Right renal pelvis (tissue), 4 donors: ENCODE results near the gene EFEMP1. TPM values are rescaled to one million over a fixed set of nuclear protein-coding genes. Genes with fewer than 3 reads are reported as not detected.

Source experiments
- DNase-seq, 4 donors: peaks; one replicate each; pipeline ENCODE4 v3.0.0-alpha.2; 2013; ENCODE audit warnings: low read depth in 4 of 4, low spot score in 3 of 4, missing footprints in 1 of 4
- polyA plus RNA-seq, 4 donors: library from polyadenylated mRNA; unstranded; fragments of 120-200 nt; gene quantifications; one replicate each; pipeline ENCODE4 v1.2.1, GENCODE V29; 2013; ENCODE audit not compliant: insufficient read length in 4 of 4

EFEMP1 gene
- polyA plus RNA-seq, 4 donors: 93.9 to 109 (median 104) TPM

DNA sequence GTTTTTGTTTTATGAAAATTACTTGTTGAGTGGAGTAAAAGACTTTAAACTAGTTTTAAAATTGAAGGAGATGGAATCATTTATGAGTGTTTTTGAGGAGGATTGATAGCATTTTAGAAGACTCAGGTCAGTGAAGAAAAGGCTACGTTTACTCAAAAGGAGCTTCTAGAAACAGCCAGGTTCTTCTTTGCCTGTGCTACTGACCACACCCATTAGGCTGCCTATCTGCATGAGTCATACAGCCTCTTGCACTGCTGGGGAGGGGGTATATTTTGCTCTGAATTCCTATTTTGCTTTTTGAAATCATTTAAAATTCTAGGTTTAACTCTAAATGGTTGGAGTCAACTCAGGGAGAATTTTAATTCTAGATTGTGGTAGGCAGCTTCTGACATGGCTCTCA lies 22.3 kb downstream of the EFEMP1 start:
- DNase-seq: no peak

- no peak for DNase-seq
Measured at GRCh38 chr2:55899881-55900280, 23.7 kb downstream of the EFEMP1 start.

DNA sequence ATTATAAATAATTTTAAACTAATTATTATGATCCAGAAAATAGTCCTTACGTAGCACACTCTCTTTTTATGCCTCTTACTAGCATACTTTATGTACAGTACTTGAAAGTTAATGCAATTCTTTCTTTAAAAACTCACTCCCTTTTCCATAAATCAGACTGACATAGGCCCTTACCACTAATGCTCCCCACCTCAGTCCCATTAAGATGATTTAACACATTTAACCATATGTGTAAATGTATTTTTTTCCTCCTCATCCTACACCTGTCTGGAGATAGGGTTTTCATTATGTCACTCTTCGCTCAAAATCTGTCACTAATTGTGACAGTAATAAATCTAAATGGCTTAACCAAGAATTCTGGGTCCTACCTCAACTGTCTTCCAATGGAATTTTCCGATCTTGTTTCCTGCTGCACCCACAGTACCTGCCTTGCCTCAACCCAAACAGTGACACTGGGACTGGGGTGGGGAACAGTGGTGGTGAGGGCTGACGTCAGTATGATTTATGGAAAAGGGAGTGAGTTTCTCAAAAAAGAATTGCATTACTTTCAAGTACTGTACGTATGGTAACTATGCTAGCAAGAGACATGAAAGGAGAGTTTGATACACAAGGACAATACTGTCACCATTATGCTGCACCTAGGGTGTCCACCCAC lies 25.1 kb downstream of the EFEMP1 start:
- no peak for DNase-seq

GRCh38 chr2:55896633-55897032 lies 26.9 kb downstream of the EFEMP1 start:
- DNase-seq: no peak

DNA sequence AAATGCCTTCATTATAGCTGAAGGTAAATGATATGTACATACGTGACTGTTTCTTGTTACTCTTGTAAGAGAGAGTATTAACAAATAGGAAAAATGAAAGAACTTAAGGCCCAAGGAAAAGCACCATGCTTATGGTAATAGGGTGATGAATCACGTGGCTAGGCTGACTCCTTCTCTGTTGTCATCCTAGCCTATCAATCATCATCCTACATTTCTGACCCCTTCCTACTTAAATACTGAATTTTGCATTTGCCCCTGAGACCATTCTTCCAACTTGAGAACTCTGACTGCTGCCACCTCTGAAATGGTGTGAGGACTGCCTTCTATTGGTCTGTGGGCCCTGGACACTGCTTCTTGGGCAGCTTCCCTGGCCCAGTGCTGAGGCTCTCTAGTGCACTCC lies 28.9 kb downstream of the EFEMP1 start:
- no peak for DNase-seq

- no peak for DNase-seq
Measured at GRCh38 chr2:55891671-55892094, 31.9 kb downstream of the EFEMP1 start.

- no peak for DNase-seq
Measured at GRCh38 chr2:55888936-55889335, 34.6 kb downstream of the EFEMP1 start.

GRCh38 chr2:55887901-55888624 lies 35.5 kb downstream of the EFEMP1 start:
- no peak for DNase-seq

- no peak for DNase-seq
Measured at GRCh38 chr2:55887351-55887750, 36.2 kb downstream of the EFEMP1 start.

- DNase-seq: no peak
Measured at GRCh38 chr2:55885944-55886281, 37.7 kb downstream of the EFEMP1 start.

DNA sequence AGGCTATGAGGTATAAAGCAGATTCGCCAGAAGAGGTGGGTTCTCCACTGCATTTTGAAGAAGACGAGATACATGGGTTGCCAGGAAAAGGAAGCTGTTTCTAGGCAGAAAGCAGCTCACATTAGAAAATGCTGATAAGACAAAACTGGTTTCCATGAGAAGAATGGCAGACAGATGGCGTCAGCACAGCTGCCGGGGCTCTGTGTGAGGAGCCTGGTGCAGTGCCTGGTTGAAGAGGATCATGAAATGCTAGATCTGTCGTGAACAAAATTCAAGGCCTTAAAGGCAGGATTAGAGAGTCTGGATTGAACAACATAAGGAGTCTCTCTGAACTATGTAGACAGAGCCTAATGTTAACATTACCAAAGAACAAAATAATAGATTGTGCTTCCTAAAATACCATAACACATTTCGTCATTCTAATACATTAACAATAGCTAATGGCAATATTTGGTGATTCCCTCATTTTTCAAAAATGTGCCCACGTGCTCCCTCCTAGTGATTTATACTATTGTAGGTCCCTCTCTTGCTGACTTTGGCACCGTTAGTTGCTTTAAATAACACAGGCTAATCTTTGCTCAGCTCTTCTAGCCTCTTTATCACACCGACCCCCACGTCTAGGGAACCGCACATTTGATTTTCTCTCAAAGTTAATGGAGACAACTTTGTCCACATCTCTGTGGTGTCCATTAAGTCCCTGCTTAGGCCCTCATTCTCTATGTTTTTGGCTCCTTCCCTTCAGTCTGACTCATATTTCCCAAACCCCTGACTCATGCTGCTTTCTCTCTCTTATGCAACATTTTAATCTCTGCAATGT lies 38.2 kb downstream of the EFEMP1 start:
- no peak for DNase-seq

- no peak for DNase-seq
Measured at GRCh38 chr2:55883829-55884228, 39.8 kb downstream of the EFEMP1 start.

DNA sequence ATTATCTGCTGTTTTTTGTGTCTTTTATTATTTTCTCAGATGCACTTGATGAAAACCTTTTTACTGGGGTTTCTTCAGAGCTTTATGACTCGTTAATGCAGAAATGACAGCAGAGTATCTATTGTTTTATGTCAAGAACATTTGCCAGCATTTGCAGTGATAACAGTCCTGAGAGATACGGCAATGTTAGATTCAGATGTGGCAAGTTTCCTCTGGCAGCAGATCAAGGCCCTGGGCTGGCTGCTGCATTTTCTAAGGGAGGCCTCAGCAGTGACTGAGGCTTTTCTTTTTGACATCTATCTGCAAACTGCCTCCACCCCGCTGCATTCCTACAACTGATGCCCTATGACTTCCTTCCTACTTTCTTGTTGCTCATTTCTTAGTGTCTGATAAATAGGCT lies 40.2 kb downstream of the EFEMP1 start:
- no peak for DNase-seq

GRCh38 chr2:55882954-55883353 lies 40.6 kb downstream of the EFEMP1 start:
- DNase-seq: no peak

DNA sequence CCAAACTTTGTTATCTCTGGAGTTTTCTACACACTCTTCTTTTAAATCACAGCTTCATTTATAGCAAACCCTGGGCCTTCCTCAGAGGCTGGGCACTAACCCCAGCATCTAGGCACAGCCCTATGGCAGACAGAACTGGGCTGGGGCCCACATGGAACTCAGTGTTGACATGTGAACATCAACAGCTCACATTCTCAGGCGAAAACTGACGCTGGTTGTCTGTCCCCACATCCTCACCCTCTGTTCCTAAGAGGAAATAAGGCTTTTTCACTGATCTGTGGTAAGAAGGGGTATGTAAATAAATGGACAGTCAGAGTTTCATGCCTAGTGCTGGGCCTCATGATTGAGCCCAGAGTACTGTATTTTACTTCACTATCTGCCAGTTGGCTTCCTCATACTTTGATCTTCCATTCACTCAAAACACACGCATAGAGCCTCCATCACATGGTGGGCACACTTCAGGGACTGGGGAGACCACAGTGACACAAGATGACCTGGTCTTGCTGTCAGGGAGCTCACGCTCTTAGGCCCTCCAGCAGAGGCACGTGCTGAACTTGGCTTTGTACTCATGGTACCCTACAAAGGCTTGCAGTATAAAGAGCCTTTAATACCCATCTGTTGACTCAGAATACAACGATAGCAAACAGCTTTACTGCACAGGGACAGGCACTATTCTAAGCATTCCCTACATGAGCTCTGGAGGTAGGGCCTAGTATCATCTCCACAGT lies 43.0 kb downstream of the EFEMP1 start:
- no peak for DNase-seq

DNA sequence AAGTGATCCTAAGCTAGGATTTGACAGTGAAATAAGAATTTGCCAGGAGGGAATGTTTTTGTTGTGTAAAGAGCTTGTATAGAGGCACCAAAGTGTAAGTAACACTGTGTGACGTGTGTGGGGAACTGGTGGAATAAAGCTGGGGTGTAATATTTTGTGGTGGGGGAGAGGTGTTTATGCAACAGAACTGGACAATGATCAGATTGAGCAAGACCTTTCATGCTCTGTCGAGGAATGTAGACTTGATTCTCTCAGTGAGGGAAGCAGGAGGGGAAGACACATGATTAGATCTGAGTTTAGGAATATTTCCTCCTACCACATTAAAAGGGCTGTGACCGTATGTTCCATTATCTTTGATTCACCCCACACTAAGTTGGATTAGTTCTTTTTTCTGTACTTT lies 43.6 kb downstream of the EFEMP1 start:
- DNase-seq: no peak

DNA sequence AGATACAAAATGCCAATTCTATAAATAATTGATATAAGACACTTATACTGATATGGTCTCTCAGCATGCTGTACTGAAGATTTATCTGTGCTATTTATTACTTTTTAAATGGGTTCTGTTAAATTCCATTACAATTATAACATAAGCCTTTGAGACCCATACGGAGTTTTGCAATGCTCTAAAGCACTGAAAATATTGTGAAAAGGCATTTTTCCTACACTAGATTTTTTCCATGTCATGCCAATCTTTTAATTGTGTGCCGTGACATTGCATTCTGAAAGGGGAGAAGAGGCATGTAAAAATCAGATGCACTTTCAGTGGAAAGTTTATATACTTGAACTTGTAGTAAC lies 46.5 kb downstream of the EFEMP1 start:
- no peak for DNase-seq

DNA sequence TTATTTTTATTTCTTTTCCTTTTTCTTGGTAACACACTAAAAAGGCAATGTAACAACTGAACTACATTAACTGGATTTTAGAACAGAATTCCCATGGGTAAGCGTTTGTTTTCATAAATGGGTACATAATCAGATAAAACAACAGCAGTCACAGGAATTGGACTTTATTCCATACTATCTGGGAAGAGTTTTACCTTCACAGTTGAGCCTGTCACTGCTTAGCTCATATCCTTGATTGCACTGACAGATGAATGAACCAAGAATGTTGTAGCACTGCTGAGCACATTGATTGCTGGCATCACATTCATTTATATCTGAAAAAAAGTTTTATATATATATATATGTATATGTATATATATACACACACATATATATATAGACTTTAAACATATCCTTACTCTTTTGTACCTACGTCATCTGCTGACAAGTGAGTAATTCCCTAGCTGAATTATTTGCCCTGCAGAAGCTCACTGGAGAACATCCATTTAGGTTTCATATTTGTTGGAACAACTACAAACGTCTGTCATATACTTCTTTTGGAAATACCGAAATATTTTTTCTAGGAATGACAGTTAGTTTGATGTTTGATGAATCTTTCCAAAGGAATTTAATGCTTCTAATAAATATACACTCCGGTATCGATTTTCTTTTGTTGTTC lies 47.0 kb downstream of the EFEMP1 start:
- no peak for DNase-seq

GRCh38 chr2:55875434-55876135 lies 48.0 kb downstream of the EFEMP1 start:
- no peak for DNase-seq

GRCh38 chr2:55874338-55874737 lies 49.2 kb downstream of the EFEMP1 start:
- DNase-seq: no peak
